Pericardium fibroblast (primary cell): Measurements from ENCODE around the gene TPCN1. TPM values are rescaled to one million over a fixed set of nuclear protein-coding genes. Genes with fewer than 3 reads are reported as not detected.

Source experiments
- total RNA-seq: library from RNA; depleted of rRNA; stranded (reverse); fragments of >200 nt; gene quantifications from 2 replicates; pipeline ENCODE4 v1.2.3, GENCODE V29; 2015

Gene TPCN1
- total RNA-seq: 27.7 and 28.1 TPM in 2 replicates

GRCh38 chr12:113221181-113221996 is at the start of gene TPCN1:
TSS of gene TPCN1 (plus strand) at chr12:113221464. CDS start at chr12:113226853, 5,389 bp downstream.

GRCh38 chr12:113185180-113186032 is 35.9 kb upstream of the TPCN1 start, which contains the start of the genes DDX54 and RITA1:
TSS of gene DDX54 (minus strand) at chr12:113185478. CDS start at chr12:113185451, 27 bp downstream.
TSS of gene RITA1 (plus strand) at chr12:113185721. CDS start at chr12:113186747, 1,026 bp downstream.

GRCh38 chr12:113334786-113335539 is 113.7 kb downstream of the TPCN1 start, which contains the start of gene SLC8B1:
TSS of gene SLC8B1 (minus strand) at chr12:113335109. CDS start at chr12:113332878, 2,231 bp downstream.

Other genes with a start within 250 kb of the TPCN1 start
- gene OAS2, start 242.9 kb upstream of the TPCN1 start, total RNA-seq: 0.47 and 1.6 TPM in 2 replicates
- 0.09 and 0.93 TPM in 2 replicates for gene DTX1, start 164.7 kb upstream of the TPCN1 start, total RNA-seq
- not detected in 2 replicates for gene RASAL1, start 85.7 kb upstream of the TPCN1 start, total RNA-seq
- gene CFAP73, start 71.7 kb upstream of the TPCN1 start, total RNA-seq: not detected in 2 replicates
- 33.3 and 43.6 TPM in 2 replicates for gene DDX54, start 36.0 kb upstream of the TPCN1 start, total RNA-seq
- 21.2 and 23.2 TPM in 2 replicates for gene RITA1, start 35.7 kb upstream of the TPCN1 start, total RNA-seq
- gene SLC8B1, start 113.6 kb downstream of the TPCN1 start, total RNA-seq: 22.0 and 24.2 TPM in 2 replicates
- gene PLBD2, start 137.1 kb downstream of the TPCN1 start, total RNA-seq: 63.2 and 74.7 TPM in 2 replicates
- gene SDS, start 182.4 kb downstream of the TPCN1 start, total RNA-seq: 0.09 TPM in 1 of 2 replicates, not detected in the other
- gene SDSL, start 200.9 kb downstream of the TPCN1 start, total RNA-seq: 8.1 and 9.6 TPM in 2 replicates